ENCODE data around the gene FAM228B.

The FAM228B gene

GRCh38 chr2:24214880-24215279, 91.6 kb downstream of the FAM228B start:
- no peak for TF ChIP-seq USF1 (IDR thresholded peaks at IDR 0.05)
- TF ChIP-seq YY1 (IDR thresholded peaks at IDR 0.05; ENCODE audit: low read depth) = no peak
- no peak for TF ChIP-seq REST (IDR thresholded peaks at IDR 0.05; ENCODE audit: low read depth)
- TF ChIP-seq RAD21 (IDR thresholded peaks at IDR 0.05; ENCODE audit: low read depth) = no peak
- no peak for TF ChIP-seq EP300 (IDR thresholded peaks at IDR 0.05; ENCODE audit: borderline replicate concordance)
- no peak for TF ChIP-seq EGR1 (IDR thresholded peaks at IDR 0.05)
